Mesenchymal stem cell (in vitro differentiated cells and primary cell): ENCODE results near the gene EIF4B.
A peak's percentile ranks its signal among the peaks of the same experiment; 100 is the strongest.

ENCODE experiments used
- DNase-seq: peaks from one replicate; pipeline ENCODE4 v3.0.0-alpha.2; 2013
- H2AFZ ChIP-seq: one replicate; pipeline ENCODE4 v1.6.1; 2013; ENCODE audit warnings: low read depth, mild to moderate bottlenecking, control low read depth, inconsistent platforms, low read length, moderate library complexity
- H2AK5ac ChIP-seq: 2 replicates; pipeline ENCODE4 v1.6.1; 2013; ENCODE audit warnings: low read length, moderate library complexity, mild to moderate bottlenecking, inconsistent platforms; ENCODE audit not compliant: severe bottlenecking
- H2BK120ac ChIP-seq: one replicate; pipeline ENCODE4 v1.6.1; 2013; ENCODE audit warnings: low read depth, mild to moderate bottlenecking, inconsistent platforms, low read length, moderate library complexity
- H2BK12ac ChIP-seq, 2 experiments: one replicate each; pipeline ENCODE4 v1.6.1; 2013; ENCODE audit warnings: inconsistent platforms in 2 of 2, low read length in 2 of 2, mild to moderate bottlenecking in 2 of 2, moderate library complexity in 2 of 2, control low read depth in 1 of 2
- H2BK15ac ChIP-seq: one replicate; pipeline ENCODE4 v1.6.1; 2013; ENCODE audit warnings: mild to moderate bottlenecking, low read depth, inconsistent platforms; ENCODE audit not compliant: poor library complexity, severe bottlenecking
- H2BK5ac ChIP-seq: 2 replicates; pipeline ENCODE4 v1.6.1; 2013; ENCODE audit warnings: low read depth, mild to moderate bottlenecking, low read length, control low read depth, inconsistent platforms; ENCODE audit not compliant: poor library complexity, severe bottlenecking
- H3K14ac ChIP-seq, 2 experiments: one replicate each; pipeline ENCODE4 v1.6.1; 2013; ENCODE audit warnings: inconsistent platforms in 2 of 2, low read length in 2 of 2, control low read depth in 1 of 2, mild to moderate bottlenecking in 1 of 2, moderate library complexity in 1 of 2
- H3K18ac ChIP-seq, 2 experiments: one replicate each; pipeline ENCODE4 v1.6.1; 2013; ENCODE audit warnings: inconsistent platforms in 2 of 2, low read length in 2 of 2, control low read depth in 1 of 2, low read depth in 1 of 2, mild to moderate bottlenecking in 1 of 2
- H3K23ac ChIP-seq, 2 experiments: one replicate each; pipeline ENCODE4 v1.6.1; 2013; ENCODE audit warnings: inconsistent platforms in 2 of 2, low read length in 2 of 2, mild to moderate bottlenecking in 2 of 2, moderate library complexity in 2 of 2, control low read depth in 1 of 2
- H3K27ac ChIP-seq: 2 replicates; pipeline ENCODE4 v1.5.1; 2013; ENCODE audit warnings: mild to moderate bottlenecking, moderate library complexity, low read length, control low read depth, inconsistent platforms; ENCODE audit not compliant: poor library complexity, severe bottlenecking
- H3K27me3 ChIP-seq, 2 experiments: 2 replicates each; pipeline versions ENCODE4 v1.6.1 to v1.7.0; 2013; ENCODE audit warnings: low read length in 2 of 2, mild to moderate bottlenecking in 2 of 2, moderate library complexity in 2 of 2, control low read depth in 1 of 2, inconsistent platforms in 1 of 2; ENCODE audit not compliant: control insufficient read depth in 1 of 2, insufficient read depth in 1 of 2
- H3K36me3 ChIP-seq, 2 experiments: 2 replicates each; pipeline versions ENCODE4 v1.6.1 to v1.7.0; 2013; ENCODE audit warnings: low read length in 2 of 2, control low read depth in 1 of 2, inconsistent platforms in 1 of 2, low read depth in 1 of 2, mild to moderate bottlenecking in 1 of 2; ENCODE audit not compliant: insufficient read depth in 2 of 2, control insufficient read depth in 1 of 2
- H3K4ac ChIP-seq, 2 experiments: one replicate each; pipeline ENCODE4 v1.6.1; 2013; ENCODE audit warnings: inconsistent platforms in 2 of 2, low read length in 2 of 2, mild to moderate bottlenecking in 2 of 2, moderate library complexity in 2 of 2, control low read depth in 1 of 2, low read depth in 1 of 2
- H3K4me1 ChIP-seq: 2 replicates; pipeline ENCODE4 v1.6.1; 2013; ENCODE audit warnings: low read depth, low read length, control low read depth; ENCODE audit not compliant: control insufficient read depth, insufficient read depth
- H3K4me2 ChIP-seq: 2 replicates; pipeline ENCODE4 v1.6.1; 2013; ENCODE audit warnings: low read length, mild to moderate bottlenecking, inconsistent platforms; ENCODE audit not compliant: poor library complexity, severe bottlenecking
- H3K4me3 ChIP-seq, 2 experiments: 2 replicates each; pipeline versions ENCODE4 v1.5.1 to v1.7.0; 2013; ENCODE audit warnings: low read length in 2 of 2, mild to moderate bottlenecking in 2 of 2, control low read depth in 1 of 2, low read depth in 1 of 2; ENCODE audit not compliant: insufficient read depth in 1 of 2
- H3K79me1 ChIP-seq: replicated peaks from 2 replicates; pipeline ENCODE4 v1.6.1; 2013; ENCODE audit warnings: mild to moderate bottlenecking, control low read depth, low read length, inconsistent platforms; ENCODE audit not compliant: poor library complexity, severe bottlenecking
- H3K9ac ChIP-seq: 2 replicates; pipeline ENCODE4 v1.7.0; 2013; ENCODE audit warnings: mild to moderate bottlenecking, low read length, moderate library complexity
- H3K9me3 ChIP-seq: 2 replicates; pipeline ENCODE4 v1.7.0; 2013; ENCODE audit warnings: mild to moderate bottlenecking, low read length; ENCODE audit not compliant: control insufficient read depth
- H4K8ac ChIP-seq: one replicate; pipeline ENCODE4 v1.6.1; 2013; ENCODE audit warnings: inconsistent platforms, mild to moderate bottlenecking, low read length, moderate library complexity
- H4K91ac ChIP-seq: one replicate; pipeline ENCODE4 v1.6.1; 2013; ENCODE audit warnings: mild to moderate bottlenecking, low read length, inconsistent platforms
- WGBS: methylation state at CpG from one replicate; pipeline ENCODE4 v1.1.7; 2013; ENCODE audit warnings: mixed read lengths; 5-methylcytosine and 5-hydroxymethylcytosine counted together

The EIF4B gene

DNA sequence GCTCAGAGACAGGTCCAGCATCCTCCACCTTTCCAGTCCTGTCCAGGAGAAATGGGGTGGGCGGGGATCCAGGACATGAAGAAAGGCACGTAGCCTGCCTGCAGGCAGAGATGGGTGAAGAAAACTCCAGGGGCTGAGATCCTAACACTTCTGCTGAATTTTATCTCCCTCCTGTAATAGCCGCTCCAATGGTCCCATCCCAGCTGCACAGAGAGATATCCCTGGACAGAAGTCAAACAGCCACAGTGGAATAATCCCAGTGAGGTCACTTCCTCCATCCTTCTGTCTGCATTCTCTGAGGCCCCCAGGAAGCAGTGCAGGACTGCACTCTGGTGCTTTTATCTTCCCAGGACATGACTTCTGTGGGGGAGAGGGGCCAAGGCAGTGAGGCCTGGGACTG lies 31.1 kb upstream of the EIF4B start:
- peak overlapping the region; percentile 74 for H4K8ac ChIP-seq
- 44% methylated on average over 3 of the region's 3 CpGs for WGBS

DNA sequence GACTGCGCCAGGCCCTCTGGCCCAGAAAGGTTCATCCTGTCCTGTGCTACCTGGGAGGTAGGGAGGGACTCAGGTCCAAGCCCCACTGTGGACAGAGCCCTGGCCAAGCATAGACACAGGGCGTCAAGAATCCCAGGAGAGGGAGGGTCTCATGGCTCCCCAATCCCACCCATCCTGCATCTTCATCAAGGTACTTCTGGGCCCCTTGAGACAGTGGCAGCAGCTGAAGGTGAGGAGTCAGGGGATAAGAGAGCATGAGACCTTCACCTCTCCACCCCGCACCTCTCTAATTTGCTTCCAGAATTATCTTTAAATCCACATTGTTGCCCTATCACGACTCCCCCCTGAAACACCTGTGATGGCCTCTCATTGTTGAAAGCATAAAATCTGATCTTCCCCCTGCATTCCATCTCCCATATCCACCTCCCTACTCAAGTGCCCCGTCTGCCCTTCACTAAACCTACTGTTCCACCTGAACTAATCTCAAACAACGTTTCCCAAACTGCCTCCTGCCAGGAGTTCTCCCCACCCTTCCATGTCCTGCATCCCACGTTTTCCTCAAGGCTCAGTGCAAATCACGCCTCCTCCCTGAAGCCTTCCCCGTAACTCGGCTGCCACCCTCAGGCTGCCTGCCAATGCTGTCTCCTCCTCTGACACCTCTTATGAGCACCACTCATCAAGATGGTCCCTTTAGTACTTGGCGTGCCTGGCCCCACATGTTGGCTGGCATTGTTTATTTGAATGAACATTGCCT lies 30.3 kb upstream of the EIF4B start:
- H3K4me3 ChIP-seq: no peak overlapping the region

More for the DNA sequence above, 31.1 kb upstream of the EIF4B start:
- H3K23ac ChIP-seq: no peak overlapping the region
- H3K18ac ChIP-seq: peak overlapping the region; percentile 75 to 98
- H4K91ac ChIP-seq: peak overlapping the region; percentile 96
- H3K4me3 ChIP-seq: no peak overlapping the region
- peak overlapping the region; percentile 87 for H2BK15ac ChIP-seq
- H3K4me1 ChIP-seq: peaks cover 22% of the 10 kb centered on the region
- peak overlapping the region; percentile 81 for H2BK120ac ChIP-seq
- H3K27me3 ChIP-seq: peaks cover 0 to 32% of the 10 kb centered on the region in 2 experiments
- H2AFZ ChIP-seq: no peak overlapping the region
- no peak overlapping the region for H2BK5ac ChIP-seq
- H3K9ac ChIP-seq: no peak overlapping the region
- peak overlapping the region; percentile 99 to 100 for H2BK12ac ChIP-seq
- no peak overlapping the region for H3K4me2 ChIP-seq
- H3K14ac ChIP-seq: no peak overlapping the region
- no peaks in the 10 kb centered on the region for H3K9me3 ChIP-seq
- H3K4ac ChIP-seq: peak overlapping the region; percentile 98
- H2AK5ac ChIP-seq: no peak overlapping the region
- H3K36me3 ChIP-seq: no peaks in the 10 kb centered on the region
- H3K27ac ChIP-seq: no peak overlapping the region
- peak; percentile 85 for DNase-seq
- no peaks in the 10 kb centered on the region for H3K79me1 ChIP-seq

DNA sequence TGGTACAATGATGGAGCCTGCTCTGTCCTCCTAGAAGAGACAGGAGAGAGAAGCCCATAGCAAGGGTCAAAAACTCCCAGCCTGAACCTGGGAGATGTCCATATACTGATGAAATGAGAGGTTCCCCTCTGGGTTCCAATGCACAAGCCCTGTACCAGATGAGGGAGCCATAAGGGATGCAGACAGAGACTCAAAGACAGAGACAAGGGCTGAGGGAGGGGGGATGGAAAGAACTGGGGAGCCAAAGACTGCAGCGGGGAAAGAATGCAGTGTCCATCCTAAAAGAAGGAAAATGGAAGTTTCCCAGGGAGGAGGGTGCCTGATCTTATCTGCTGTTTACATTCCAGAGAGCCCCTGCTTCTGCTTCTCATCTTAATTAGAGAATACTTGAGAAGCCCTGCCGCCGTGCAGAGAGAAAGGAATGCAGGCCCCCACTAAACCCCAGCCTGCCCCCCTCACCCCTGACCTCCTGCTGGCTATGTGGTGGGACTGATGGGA lies 29.6 kb upstream of the EIF4B start:
- H4K91ac ChIP-seq: peak overlapping the region; percentile 79
- H3K14ac ChIP-seq: no peak overlapping the region
- H3K79me1 ChIP-seq: no peaks in the 10 kb centered on the region
- H3K27ac ChIP-seq: peak overlapping the region; percentile 5
- H2BK12ac ChIP-seq: peak overlapping the region; percentile 99 to 100
- H2BK15ac ChIP-seq: peak overlapping the region; percentile 87
- H2AK5ac ChIP-seq: no peak overlapping the region
- H2BK5ac ChIP-seq: no peak overlapping the region
- H4K8ac ChIP-seq: peak overlapping the region; percentile 77
- peaks cover 0 to 33% of the 10 kb centered on the region in 2 experiments for H3K27me3 ChIP-seq
- no peak overlapping the region for H3K9ac ChIP-seq
- H2AFZ ChIP-seq: no peak overlapping the region
- peak overlapping the region; percentile 75 to 98 for H3K18ac ChIP-seq
- H3K9me3 ChIP-seq: no peaks in the 10 kb centered on the region
- DNase-seq: peak; percentile 95
- peak overlapping the region; percentile 0 to 98 for H3K4ac ChIP-seq
- peak overlapping the region; percentile 91 for H2BK120ac ChIP-seq
- no peak overlapping the region for H3K4me2 ChIP-seq
- H3K4me1 ChIP-seq: peaks cover 22% of the 10 kb centered on the region
- H3K4me3 ChIP-seq: no peak overlapping the region
- 0% methylated on average over 1 of the region's 3 CpGs for WGBS
- H3K36me3 ChIP-seq: no peaks in the 10 kb centered on the region
- no peak overlapping the region for H3K23ac ChIP-seq

More for the DNA sequence above, 30.3 kb upstream of the EIF4B start:
- Histone ChIP-seq H2BK15ac (peak overlapping the region; percentile 87), H3K18ac (peak overlapping the region; percentile 75 to 98), H2AK5ac (peak overlapping the region; percentile 14), H3K27ac (no peak overlapping the region), H4K8ac (peak overlapping the region; percentile 77), H3K36me3 (no peaks in the 10 kb centered on the region), H3K4me2 (no peak overlapping the region), H3K9me3 (no peaks in the 10 kb centered on the region), H3K23ac (no peak overlapping the region), H2AFZ (no peak overlapping the region), H3K4ac (peak overlapping the region; percentile 35 to 98), H2BK12ac (peak overlapping the region; percentile 99 to 100), H3K14ac (peak overlapping the region in 1 of 2 experiments; percentile 89), H3K9ac (no peak overlapping the region), H2BK5ac (no peak overlapping the region), H2BK120ac (peak overlapping the region; percentile 78), H3K27me3 (peaks cover 0 to 33% of the 10 kb centered on the region in 2 experiments), H3K4me1 (peaks cover 24% of the 10 kb centered on the region), H4K91ac (peak overlapping the region; percentile 93), H3K79me1 (no peaks in the 10 kb centered on the region)
- 35% methylated on average over 11 of the region's 11 CpGs for WGBS
- DNase-seq: peak; percentile 82

DNA sequence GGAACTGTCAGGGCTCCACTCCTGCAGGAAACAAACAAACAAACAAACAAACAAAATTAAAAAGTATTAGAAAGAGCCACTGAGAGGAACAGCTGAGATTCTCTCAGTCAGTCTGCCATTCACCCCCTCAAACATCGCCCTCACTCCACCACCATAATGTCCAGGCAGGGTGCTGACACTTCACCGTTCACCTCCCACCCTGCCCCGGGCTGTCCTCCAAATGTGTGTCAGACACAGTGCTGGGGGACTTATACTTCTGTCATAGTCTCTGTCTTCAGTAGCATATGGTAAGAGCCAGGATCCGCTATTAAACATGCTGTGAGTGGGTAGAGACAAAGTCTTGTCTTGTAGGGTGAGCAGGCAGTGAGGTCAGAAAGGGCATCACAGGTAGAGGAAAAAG lies 29.1 kb upstream of the EIF4B start:
- no peak overlapping the region for H2AFZ ChIP-seq
- no peak overlapping the region for H3K4me3 ChIP-seq
- peak overlapping the region; percentile 2 for H2BK15ac ChIP-seq
- no peaks in the 10 kb centered on the region for H3K9me3 ChIP-seq
- H3K4me1 ChIP-seq: peaks cover 20% of the 10 kb centered on the region
- peak overlapping the region; percentile 91 for H2BK120ac ChIP-seq
- no peaks in the 10 kb centered on the region for H3K79me1 ChIP-seq
- peak overlapping the region; percentile 87 to 99 for H2BK12ac ChIP-seq
- peak overlapping the region in 1 of 2 experiments; percentile 88 for H3K23ac ChIP-seq
- H3K9ac ChIP-seq: no peak overlapping the region
- H4K91ac ChIP-seq: peak overlapping the region; percentile 86
- H3K27me3 ChIP-seq: peaks cover 0 to 33% of the 10 kb centered on the region in 2 experiments
- H3K27ac ChIP-seq: no peak overlapping the region
- H2AK5ac ChIP-seq: no peak overlapping the region
- 10% methylated on average over 4 of the region's 4 CpGs for WGBS
- H3K4ac ChIP-seq: peak overlapping the region; percentile 7 to 81
- no peak for DNase-seq
- H3K36me3 ChIP-seq: no peaks in the 10 kb centered on the region
- H3K18ac ChIP-seq: peak overlapping the region; percentile 87 to 92
- H3K14ac ChIP-seq: no peak overlapping the region
- peak overlapping the region; percentile 86 for H4K8ac ChIP-seq
- no peak overlapping the region for H3K4me2 ChIP-seq
- H2BK5ac ChIP-seq: no peak overlapping the region
